Measurements from ENCODE around the gene MALRD1.

DNA sequence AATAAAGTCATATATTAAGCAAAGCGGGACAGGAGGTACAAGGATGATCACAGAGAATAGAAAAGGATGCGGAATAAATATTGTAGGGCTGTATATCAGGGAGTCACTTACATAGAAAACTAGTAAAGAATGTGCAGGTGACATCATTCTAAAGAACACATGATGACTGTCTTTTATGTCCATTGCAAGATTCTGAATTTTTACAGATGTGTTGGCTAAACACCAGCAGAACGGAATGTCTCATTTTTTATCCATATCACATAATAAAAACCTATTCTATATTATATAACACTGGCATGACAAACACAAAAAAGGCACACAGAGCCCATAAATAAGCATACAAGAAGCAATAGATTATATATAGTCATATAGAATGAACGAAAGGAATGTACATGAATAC is 448.4 kb downstream of the MALRD1 start:
- TF ChIP-seq EZH2 (IDR thresholded peaks at IDR 0.05; ENCODE audit: insufficient read depth, poor library complexity, severe bottlenecking) (no peak), EZH2phosphoT487 (IDR thresholded peaks at IDR 0.05; ENCODE audit: insufficient read depth, low read depth) (no peak)

Data from GM23248 (cell line).